Measurements from ENCODE around the gene ADAT2. TPM values are rescaled to one million over a fixed set of nuclear protein-coding genes. Genes with fewer than 3 reads are reported as not detected.

ADAT2 gene
- total and polyA plus RNA-seq, 2 of the 13 experiments (the other 11 are each of a cell fraction or from before 2014, with no cell fraction given): 10.5 to 18.3 TPM

DNA sequence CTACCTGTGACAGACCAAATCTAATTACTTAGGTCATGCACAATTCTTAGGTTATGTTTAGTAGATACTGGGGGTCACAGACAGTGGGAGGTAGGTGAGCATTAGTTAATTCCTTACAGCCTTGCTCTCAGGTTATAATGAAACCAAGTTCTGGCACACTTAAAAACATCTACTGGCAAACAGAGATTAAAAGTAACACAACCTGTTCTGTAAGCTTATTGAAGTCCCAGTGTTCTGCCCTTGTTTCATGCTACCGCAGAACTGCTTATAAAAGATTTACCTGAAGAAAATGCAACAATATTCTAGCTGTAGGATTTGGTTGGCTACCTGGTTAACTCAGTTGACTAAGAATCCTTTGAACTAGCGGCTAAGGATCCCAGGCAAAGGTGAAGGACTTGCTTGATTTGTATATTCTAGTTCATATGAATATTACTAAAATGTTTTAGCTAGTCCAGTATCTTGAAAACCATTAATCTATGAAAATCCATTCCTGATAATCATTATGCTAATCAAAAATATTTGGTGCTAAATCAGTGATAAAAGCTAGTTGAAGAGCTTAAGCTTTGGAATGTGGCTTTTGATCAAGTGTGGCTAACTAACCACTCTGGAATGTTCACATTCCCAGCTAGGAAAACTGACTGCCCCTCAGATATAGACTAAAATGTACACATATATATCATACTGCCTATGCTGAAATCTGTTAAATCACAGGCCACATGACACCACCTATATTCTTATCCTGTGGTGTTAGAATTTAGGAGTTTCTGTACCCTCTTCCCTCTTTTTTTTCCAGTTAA is 7.3 kb upstream of the ADAT2 start:
- WGBS (ENCODE audit: low lambda C conversion rate): 94% methylated on average over 2 of the region's 2 CpGs
- TF ChIP-seq HMG20B (CRISPR knock-in tag; conservative IDR thresholded peaks at IDR 0.05) (no peak), MAFF (IDR thresholded peaks at IDR 0.05; ENCODE audit: low read depth, low read length) (no peak), ZNF7 (CRISPR knock-in tag; IDR thresholded peaks at IDR 0.05) (no peak), ZNF432 (CRISPR knock-in tag; IDR thresholded peaks at IDR 0.05; ENCODE audit: borderline replicate concordance) (no peak), ZNF83 (CRISPR knock-in tag; IDR thresholded peaks at IDR 0.05; ENCODE audit: borderline replicate concordance) (no peak), ZFP36L2 (CRISPR knock-in tag; IDR thresholded peaks at IDR 0.05) (no peak), RORA (CRISPR knock-in tag; IDR thresholded peaks at IDR 0.05) (no peak), ZNF629 (CRISPR knock-in tag; conservative IDR thresholded peaks at IDR 0.05) (no peak), FOXA3 (CRISPR knock-in tag; IDR thresholded peaks at IDR 0.05) (no peak), SAFB2 (CRISPR knock-in tag; IDR thresholded peaks at IDR 0.05; ENCODE audit: borderline replicate concordance, low read depth) (no peak), JUNB (CRISPR knock-in tag; IDR thresholded peaks at IDR 0.05; ENCODE audit: borderline replicate concordance) (no peak), ZMYM3 (CRISPR knock-in tag; IDR thresholded peaks at IDR 0.05) (no peak)
- H4K20me1 ChIP-seq (ENCODE audit: insufficient read depth, low read length): no peaks in the 10 kb centered on the region
- intact Hi-C loops (cut with micrococcal nuclease; ENCODE audit: unreplicated experiment): no loop called here
- in situ Hi-C loops (cut with HindIII; ENCODE audit: extremely low pct_ligation_motif_present, low pct_unique_long_range_greater_than_20kb): no loop called here
- no peak overlapping the region for H3K4me2 ChIP-seq (ENCODE audit: low read depth, low read length)
- BruUV-seq (replicated peaks): no TSS peak
- no peak overlapping the region for H3K27ac ChIP-seq (ENCODE audit: extremely low read length, insufficient read depth, low read length)
- POLR2A ChIA-PET: no interaction called here
- ATAC-seq (peak; percentile 57; the same call in 2 of the 3 replicates), DNase-seq (ENCODE audit: low spot score) (peak; percentile 35), FAIRE-seq (peak; percentile 37)
- no peak overlapping the region for H2AFZ ChIP-seq (ENCODE audit: low read length)
- H3K9me3 ChIP-seq (ENCODE audit: low read length): no peaks in the 10 kb centered on the region
- peaks cover 11% of the 10 kb centered on the region for H3K79me2 ChIP-seq (ENCODE audit: insufficient read depth, low read length)
- H3K9ac ChIP-seq (ENCODE audit: insufficient read depth, low read depth, low read length): no peak overlapping the region
- H3K4me3 ChIP-seq (replicated peaks in 1 of 3; ENCODE audit: insufficient read depth in 1 of 3, low read depth in 2 of 3, low read length in 3 of 3): no peak overlapping the region
- peaks cover 5 to 18% of the 10 kb centered on the region in 2 experiments for H3K36me3 ChIP-seq (replicated peaks in 1 of 2; ENCODE audit: control insufficient read depth in 1 of 2, insufficient read depth in 2 of 2, low read length in 2 of 2)
- no peaks in the 10 kb centered on the region for H3K27me3 ChIP-seq (ENCODE audit: control insufficient read depth in 1 of 2, insufficient read depth in 2 of 2, low read length in 2 of 2)
- H3K4me1 ChIP-seq (ENCODE audit: insufficient read depth, low read length): peaks cover 23% of the 10 kb centered on the region
- CTCF ChIA-PET (ENCODE audit: low intra/inter-chr PET ratio, low total read pairs): no interaction called here
